NCI-H187 (cell line): ENCODE data around the gene PRRT2.

Source experiments
- DNase-seq, 2 experiments: peaks; one replicate each; lab custom pipeline; 2025; lab: John Stamatoyannopoulos, UW

Gene PRRT2

GRCh38 chr16:29835926-29836325 lies 23.9 kb downstream of the PRRT2 start:
- DNase-seq = no peak

GRCh38 chr16:29836623-29837022 lies 24.6 kb downstream of the PRRT2 start:
- no peak for DNase-seq

DNA sequence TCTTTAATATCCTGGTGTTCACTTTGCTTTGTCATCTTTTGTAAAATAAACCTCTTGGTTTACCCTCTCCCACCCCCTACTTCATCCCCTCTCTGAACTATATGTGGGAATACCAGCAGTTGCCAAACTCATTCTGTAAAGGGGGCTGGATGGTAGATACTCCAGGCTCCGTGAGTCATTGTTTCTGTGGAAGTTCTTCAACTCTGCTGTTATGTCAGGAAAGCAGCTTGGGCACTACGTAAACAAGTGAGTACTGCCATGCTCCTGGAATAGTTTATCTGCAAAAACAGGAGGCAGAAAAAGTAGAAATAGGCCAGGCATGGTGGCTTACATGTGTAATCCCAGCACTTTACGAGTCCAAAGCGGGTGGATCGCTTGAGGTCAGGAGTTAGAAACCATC lies 25.8 kb downstream of the PRRT2 start:
- no peak for DNase-seq

- no peak for DNase-seq
Measured at GRCh38 chr16:29839822-29840221, 27.8 kb downstream of the PRRT2 start.

GRCh38 chr16:29840240-29840639 lies 28.2 kb downstream of the PRRT2 start:
- no peak for DNase-seq

GRCh38 chr16:29841631-29842030 lies 29.6 kb downstream of the PRRT2 start:
- DNase-seq = no peak

- no peak for DNase-seq
Measured at GRCh38 chr16:29842732-29843346, 30.8 kb downstream of the PRRT2 start.

DNA sequence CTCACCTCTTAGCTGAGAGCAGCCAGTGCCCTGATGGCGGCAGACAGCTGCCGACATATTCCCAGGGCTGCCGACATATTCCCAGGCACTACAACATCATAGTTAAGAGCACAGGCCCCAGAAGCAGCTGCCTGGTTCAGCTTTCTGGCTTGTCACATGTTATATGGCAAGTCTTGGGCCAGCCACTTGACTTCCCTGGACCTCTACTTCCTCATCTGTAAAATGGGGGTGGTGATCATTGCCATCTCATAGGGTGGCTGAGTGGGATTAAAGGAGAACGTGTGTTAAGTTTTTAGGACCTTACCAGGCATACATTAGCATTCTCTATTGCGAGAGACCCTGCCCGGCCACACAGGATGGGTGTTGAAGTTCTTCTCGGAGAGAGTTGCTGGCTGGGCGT lies 31.9 kb downstream of the PRRT2 start:
- DNase-seq = no peak

DNA sequence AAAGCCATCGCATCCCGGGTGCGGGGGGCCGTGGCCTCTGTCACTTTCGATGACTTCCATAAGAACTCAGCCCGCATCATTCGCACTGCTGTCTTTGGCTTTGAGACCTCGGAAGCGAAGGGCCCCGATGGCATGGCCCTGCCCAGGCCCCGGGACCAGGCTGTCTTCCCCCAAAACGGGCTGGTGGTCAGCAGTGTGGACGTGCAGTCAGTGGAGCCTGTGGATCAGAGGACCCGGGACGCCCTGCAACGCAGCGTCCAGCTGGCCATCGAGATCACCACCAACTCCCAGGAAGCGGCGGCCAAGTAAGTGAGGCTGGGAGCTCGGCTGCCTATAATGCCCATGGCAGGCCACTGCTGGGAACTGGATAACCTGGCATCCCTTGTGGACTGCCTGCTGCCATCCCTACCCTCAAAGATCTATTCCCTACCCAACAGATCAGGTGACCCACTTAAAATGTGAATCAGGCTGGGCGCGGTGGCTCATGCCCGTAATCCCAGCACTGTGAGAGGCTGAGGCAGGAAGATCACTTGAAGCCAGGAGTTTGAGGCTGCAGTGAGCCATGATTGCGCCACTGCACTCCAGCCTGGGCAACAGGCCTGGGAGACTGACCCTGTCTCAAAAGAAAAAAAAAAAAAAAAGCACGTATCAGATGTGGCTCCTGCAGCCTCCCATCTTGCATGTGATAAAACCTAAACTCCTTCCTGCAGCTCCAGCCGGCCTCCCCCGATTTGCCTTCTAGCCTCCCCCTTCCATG lies 32.8 kb downstream of the PRRT2 start:
- DNase-seq = no peak

GRCh38 chr16:29845656-29846055 lies 33.7 kb downstream of the PRRT2 start:
- DNase-seq = no peak

GRCh38 chr16:29848420-29849297 lies 36.7 kb downstream of the PRRT2 start:
- DNase-seq = peak; percentile 4 to 27

GRCh38 chr16:29849505-29849904 lies 37.5 kb downstream of the PRRT2 start:
- no peak for DNase-seq

DNA sequence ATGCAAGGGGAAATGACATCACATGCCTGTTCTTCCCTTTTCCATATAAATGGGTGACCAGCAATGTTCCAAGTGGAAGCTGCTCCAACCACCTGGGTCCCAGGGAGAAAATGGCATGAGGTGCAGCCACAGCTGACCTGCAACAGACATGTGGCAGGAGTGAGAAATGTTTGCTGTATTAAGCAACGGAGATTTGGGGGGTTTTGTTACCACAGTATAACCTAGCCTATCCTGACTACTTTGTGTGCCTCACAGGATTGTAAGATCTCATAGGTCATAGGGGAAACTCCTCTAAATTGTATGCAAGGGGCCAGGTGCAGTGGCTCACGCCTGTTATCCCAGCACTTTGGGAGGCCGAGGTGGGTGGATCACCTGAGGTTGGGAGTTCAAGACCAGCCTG lies 39.0 kb downstream of the PRRT2 start:
- DNase-seq = no peak

GRCh38 chr16:29852654-29853053 lies 40.7 kb downstream of the PRRT2 start:
- DNase-seq = no peak

GRCh38 chr16:29854520-29855100 lies 42.6 kb downstream of the PRRT2 start:
- DNase-seq = no peak

DNA sequence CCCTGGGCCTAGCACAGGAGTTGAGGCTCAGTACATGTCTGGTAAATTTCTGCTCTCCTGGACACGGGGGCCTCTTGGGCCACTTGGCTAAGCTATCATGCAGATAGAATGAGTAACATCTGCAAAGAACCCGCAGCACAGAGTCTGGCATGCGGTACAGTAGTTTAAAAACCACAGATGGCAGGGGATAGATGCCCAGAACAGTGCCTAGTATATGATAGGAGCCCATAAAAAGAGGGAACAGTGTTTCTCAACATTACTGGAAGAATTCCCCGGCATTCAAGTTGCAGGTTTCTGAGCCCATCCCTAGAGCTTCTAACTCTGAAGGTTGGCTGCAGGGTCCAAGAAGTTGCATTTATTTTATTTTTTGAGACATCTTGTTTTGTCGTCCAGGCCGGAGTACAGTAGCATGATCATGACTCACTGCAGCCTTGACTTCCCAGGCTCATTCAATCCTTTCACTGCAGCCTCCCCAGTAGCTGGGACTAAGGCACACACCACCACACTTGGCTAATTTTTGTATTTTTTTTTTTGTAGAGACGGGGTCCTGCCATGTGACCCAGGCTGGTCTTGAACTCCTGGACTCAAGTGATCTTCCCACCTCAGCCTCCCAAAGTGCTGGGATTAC lies 45.3 kb downstream of the PRRT2 start:
- no peak for DNase-seq

DNA sequence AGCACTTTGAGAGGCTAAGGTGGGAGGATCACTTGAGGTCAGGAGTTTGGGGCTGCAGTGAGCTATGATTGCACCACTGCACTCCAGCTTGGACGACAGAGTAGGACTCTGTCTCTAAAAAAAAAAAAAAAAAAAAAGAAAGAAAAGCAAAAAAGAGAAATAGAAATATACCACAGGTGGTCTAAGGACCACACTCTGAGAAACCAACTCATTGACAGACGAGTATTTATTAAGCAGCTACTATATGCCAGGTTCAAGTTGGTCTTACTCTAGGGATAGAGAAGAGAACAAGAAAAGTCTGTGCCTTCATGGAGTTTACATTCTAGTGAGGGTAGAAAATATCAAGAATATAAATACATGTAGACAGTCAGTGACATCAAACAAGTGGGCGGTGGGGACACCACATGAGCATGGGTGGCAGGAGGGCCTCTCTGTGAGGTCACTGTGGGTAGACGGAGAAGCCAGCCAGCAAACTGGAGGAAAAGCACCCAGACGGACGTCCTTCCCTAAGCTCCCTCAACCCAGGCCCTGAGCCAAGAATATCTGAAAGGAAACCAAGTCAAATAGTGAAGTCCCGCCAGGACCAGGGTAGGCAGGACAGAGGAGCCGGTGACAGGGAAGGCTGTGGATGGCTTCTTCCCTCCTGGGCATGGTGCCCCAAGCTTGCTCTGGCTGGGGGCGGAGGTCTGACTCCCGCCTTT lies 46.3 kb downstream of the PRRT2 start:
- no peak for DNase-seq

DNA sequence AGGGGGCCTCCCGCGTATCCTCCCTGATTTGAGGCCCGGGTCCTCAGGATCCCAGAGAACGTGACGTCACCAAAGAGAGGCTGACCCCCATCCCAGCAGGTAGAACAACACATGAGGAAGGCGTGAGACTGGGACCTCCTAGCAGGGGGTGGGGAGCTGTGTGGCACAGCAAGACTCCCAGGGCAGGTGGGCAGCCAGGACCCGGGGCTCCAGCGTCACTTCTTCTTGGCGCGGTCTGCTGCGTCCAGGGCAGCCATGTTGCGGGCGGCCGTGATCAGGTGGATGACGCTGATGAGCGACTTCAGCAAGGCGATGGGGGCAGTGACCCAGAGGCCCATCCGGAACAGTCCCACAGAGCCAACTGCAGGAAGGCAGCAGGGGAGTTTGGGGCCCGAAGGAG lies 47.0 kb downstream of the PRRT2 start:
- DNase-seq = no peak

DNA sequence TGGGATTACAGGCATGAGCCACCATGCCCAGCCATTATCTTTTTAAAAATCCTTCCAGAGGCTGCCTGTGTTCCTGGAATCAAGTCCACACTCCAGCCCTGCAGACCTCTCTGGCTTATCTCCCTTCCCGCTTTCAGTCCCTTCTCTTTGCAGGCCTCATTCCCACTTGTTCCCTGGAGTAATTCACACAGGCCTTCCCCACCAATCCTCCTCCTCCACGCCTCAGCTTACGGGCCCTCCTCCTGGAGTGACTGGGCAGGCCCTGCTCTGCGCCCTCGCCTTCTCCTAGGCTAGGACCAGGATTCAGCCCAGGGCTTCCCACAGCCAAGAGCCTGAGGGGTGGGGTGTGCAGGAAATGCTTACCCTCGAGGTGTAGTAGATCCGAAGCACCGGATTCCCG lies 48.2 kb downstream of the PRRT2 start:
- DNase-seq = no peak

DNA sequence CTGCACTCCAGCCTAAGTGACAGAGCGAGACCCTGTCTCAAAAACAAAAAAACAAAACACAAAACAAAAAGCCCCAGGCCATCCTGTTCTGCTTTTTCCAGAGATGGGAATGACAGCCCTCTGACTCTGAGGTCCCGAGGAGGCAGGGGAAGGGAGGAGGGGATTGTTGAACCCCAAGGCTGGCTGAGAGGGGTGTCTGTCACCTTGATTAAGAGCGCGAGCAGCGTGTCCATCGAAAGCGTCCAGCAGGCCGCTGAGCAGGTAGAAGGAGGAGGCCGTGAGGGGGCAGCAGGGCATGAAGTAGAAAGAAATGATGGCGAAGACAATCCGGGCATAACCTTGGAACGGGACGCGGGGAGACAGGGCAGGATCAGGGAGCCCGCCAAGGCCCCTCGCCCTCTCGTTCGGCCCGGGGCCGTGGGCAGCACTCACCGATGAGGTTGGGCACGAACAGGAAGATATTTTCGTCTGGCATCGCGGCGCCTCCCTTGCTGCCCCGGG lies 50.4 kb downstream of the PRRT2 start:
- no peak for DNase-seq
